ENCODE measurements around the gene C16orf74. TPM values are rescaled to one million over a fixed set of nuclear protein-coding genes. Genes with fewer than 3 reads are reported as not detected.

Gene C16orf74
- total RNA-seq, 1 experiment from 2014 or later: 13.4 TPM

GRCh38 chr16:85664580-85665372 is 86.1 kb downstream of the C16orf74 start:
- DNase-seq (ENCODE audit: low spot score): no peak
- in situ Hi-C loops (cut with HindIII; ENCODE audit: low sequenced_read_pairs): no loop called here

DNA sequence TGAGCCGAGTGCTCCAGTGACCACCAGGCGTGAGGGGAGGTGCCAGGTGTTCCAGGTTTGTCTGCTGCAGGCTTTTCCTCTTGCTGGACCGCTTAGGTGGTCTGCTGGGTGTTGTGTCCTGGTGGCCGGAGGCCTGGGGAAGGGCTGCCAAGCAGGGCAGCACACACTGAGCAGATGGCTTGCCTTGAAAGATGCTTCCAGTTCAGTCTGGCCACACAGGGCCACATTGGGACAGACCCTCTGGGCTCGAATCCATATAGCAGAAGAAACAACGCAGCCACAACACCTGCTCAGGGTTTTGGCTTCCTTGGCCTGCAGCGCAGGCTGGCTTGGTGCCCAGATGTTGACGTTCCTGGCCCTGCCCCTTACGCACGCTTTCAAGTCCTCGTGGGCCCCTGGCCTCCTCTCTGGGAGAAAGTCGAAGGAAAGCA is 87.0 kb downstream of the C16orf74 start:
- in situ Hi-C loops (cut with HindIII; ENCODE audit: low sequenced_read_pairs): no loop called here
- peak; percentile 81 for DNase-seq (ENCODE audit: low spot score)

- in situ Hi-C loops (cut with HindIII; ENCODE audit: low sequenced_read_pairs): no loop called here
- no peak for DNase-seq (ENCODE audit: low spot score)
Observed at GRCh38 chr16:85662976-85663830, 87.7 kb downstream of the C16orf74 start.

- in situ Hi-C loops (cut with HindIII; ENCODE audit: low sequenced_read_pairs): no loop called here
- DNase-seq (ENCODE audit: low spot score): peak; percentile 37
Observed at GRCh38 chr16:85662482-85662812, 88.4 kb downstream of the C16orf74 start.

DNA sequence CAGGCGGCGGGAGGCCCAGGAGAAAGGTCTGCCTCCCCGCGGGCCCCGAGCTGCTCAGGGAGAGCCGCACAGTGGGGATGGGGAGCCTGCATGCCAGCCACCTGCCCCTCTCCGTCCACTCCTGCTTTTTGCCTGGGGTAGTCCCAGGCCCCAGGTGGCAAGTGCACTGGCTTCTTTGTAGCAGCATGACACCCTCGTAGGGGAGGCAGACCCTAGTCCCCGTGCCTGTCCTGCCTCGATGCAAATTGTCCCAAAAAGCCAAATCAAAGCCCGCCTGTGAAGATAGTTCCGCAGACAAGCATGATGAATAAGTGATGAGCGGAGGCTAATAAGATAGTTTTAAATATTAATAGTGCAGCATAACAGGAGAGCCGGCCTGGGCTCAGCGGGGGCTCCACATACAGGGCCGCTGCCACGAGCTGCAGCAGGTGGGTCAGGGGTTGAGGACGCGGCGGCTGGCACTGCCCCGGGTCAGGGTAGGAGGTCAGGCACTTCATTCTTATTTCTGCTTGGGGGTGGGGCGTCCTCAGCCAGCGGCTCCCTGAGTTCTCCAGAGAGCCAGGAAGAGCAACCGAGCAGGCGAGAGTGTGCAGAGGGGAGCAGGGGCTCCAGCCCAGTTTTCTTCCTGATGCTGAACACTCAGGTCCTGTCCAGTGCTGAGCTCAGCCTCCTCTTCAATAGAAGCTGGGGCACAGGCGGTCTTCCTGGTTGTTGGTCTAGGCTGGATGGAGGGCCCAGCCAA is 89.0 kb downstream of the C16orf74 start:
- DNase-seq (ENCODE audit: low spot score): no peak
- in situ Hi-C loops (cut with HindIII; ENCODE audit: low sequenced_read_pairs): no loop called here

DNA sequence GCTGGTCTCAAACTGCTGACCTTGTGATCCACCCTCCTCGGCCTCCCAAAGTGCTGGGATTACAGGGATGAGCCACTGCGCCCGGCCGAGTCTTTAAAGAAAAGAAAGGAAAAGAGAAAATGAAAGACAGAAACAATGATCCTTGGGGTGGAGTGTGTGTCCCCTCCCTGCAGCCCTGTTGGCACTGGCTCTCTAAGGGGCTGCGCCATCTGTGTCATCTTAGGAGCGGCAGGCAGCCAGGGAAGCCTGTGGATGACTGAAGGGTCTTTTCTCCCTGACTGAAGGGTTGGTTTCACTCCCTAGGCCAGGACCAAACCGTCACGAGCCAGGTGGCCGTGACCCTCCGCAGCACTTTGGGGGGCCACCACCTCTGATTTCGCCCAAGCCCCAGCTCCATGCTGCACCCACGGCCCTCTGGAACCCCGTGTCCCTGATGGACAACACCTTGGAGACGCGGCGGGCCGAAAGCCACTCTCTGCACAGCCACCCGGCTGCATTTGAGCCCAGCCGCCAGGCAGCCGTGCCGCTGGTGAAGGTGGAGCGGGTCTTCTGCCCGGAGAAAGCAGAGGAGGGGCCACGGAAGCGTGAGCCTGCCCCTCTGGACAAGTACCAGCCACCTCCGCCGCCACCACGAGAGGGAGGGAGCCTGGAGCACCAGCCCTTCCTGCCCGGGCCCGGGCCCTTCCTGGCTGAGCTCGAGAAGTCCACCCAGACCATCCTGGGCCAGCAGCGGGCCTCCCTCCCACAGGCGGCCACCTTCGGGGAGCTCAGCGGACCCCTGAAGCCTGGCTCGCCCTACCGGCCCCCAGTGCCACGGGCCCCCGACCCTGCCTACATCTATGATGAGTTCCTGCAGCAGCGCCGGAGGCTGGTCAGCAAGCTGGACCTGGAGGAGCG is 89.8 kb downstream of the C16orf74 start:
- in situ Hi-C loops (cut with HindIII; ENCODE audit: low sequenced_read_pairs): no loop called here
- DNase-seq (ENCODE audit: low spot score): no peak

- in situ Hi-C loops (cut with HindIII; ENCODE audit: low sequenced_read_pairs): no loop called here
- peak; percentile 67 for DNase-seq (ENCODE audit: low spot score)
Observed at GRCh38 chr16:85659805-85660511, 90.9 kb downstream of the C16orf74 start.

GRCh38 chr16:85659336-85659735 is 91.6 kb downstream of the C16orf74 start:
- no peak for DNase-seq (ENCODE audit: low spot score)
- in situ Hi-C loops (cut with HindIII; ENCODE audit: low sequenced_read_pairs): no loop called here

DNA sequence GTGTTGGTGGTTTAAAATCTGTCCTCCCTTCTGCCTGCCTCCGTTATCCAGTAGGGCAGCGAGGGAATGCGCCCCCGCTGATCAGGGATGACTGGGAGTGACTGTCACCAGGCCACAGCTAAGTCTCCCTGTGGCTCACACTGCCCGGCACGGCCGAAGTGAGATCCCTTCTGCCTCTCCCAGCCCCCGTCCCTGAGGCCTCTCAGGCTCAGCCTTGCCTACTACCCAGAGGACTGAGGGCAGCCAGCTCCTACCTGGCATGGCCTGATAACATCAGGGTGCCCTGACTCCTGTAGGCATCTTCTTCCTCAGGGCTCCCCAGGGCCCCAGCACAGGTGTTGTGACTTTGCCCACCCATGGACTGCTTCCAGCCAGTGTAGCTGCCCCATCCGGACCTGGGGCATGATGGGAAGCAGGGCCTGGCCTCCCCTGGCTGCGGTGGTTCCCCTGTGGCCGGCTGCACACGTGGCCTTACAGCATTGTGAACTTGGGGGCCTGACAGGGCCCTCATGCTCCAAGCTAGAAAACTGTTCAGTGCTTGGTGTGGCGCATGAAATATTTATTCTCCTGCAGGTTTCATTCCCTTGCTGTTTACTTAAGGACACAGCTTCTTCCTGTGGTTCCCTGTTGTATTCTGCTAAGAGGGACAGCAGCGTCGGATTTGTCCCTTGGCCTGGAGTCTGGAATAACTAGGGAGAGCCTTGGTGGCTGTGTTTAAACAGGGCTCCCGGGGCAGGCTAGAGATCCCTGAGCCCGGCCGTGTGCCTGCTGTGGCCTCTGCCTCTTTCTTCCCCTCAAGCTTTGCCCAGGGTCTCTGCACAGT is 92.2 kb downstream of the C16orf74 start:
- no peak for DNase-seq (ENCODE audit: low spot score)
- in situ Hi-C loops (cut with HindIII; ENCODE audit: low sequenced_read_pairs): no loop called here

- no peak for DNase-seq (ENCODE audit: low spot score)
- in situ Hi-C loops (cut with HindIII; ENCODE audit: low sequenced_read_pairs): no loop called here
Observed at GRCh38 chr16:85657996-85658395, 92.9 kb downstream of the C16orf74 start.

Other genes starting within 250 kb of the C16orf74 start
- gene GSE1, start 137.8 kb downstream of the C16orf74 start, total RNA-seq (2014; rRNA removed; shearing (Covaris generic)): 22.8 and 35.6 TPM in 2 replicates
- gene GINS2, start 62.1 kb downstream of the C16orf74 start, total RNA-seq (2014; rRNA removed; shearing (Covaris generic)): 47.8 and 48.9 TPM in 2 replicates
- 54.2 and 86.0 TPM in 2 replicates for gene EMC8, start 48.4 kb upstream of the C16orf74 start, total RNA-seq (2014; rRNA removed; shearing (Covaris generic))
- gene COX4I1, start 48.6 kb upstream of the C16orf74 start, total RNA-seq (2014; rRNA removed; shearing (Covaris generic)): 695 and 901 TPM in 2 replicates
- gene IRF8, start 148.1 kb upstream of the C16orf74 start, total RNA-seq (2014; rRNA removed; shearing (Covaris generic)): not detected in 2 replicates